Smooth muscle cell of the brain vasculature (primary cell): ENCODE data around the gene MGME1.
"Not testable (repeated sequence)": the region's sequence is repeated elsewhere in the genome, so short reads cannot be mapped to it uniquely, and the experiment has no call there.

Experiments used
- DNase-seq: peaks from one replicate; pipeline ENCODE4 v3.0.0-alpha.2; 2012; ENCODE audit warnings: low read depth, low spot score

Gene MGME1

DNA sequence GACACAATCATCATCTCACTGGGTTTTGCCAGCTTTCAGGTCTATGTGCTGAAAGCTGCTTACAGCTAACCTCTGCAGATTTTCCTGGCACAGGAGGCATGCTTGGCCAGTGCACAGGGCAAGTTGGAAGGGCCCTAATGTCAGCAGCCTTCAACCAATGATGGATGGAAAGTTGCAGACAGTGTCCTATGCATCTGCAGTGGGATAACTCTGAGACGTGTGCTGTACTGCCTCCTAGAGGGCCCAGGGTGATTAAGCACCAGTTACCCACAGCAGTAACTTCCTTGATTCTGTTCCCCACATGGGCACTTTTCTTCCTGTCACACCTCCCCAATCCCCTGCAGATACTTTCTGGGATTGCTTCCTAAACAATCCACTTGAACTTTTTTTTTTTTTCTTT is 50.2 kb downstream of the MGME1 start:
- no peak for DNase-seq

DNA sequence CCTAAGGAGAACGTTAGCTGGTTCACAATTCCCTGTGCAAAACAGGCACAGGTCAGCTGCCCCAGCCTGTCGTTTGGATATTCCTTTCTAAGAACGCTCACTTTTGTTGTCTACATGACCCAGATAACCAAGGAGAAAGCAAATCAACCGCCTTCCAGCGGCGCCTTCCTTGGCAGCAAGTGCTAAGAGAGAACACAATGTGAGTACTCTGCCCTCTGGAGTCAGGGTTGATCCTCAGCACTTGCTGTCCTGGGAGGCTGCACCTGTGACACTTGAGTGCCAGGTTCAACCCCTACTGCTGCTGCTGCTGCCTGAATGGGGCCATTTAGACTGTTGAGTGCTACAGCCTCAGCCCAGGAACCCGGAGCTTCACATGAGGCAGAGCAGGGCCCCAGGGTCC is 52.1 kb downstream of the MGME1 start:
- no peak for DNase-seq

DNA sequence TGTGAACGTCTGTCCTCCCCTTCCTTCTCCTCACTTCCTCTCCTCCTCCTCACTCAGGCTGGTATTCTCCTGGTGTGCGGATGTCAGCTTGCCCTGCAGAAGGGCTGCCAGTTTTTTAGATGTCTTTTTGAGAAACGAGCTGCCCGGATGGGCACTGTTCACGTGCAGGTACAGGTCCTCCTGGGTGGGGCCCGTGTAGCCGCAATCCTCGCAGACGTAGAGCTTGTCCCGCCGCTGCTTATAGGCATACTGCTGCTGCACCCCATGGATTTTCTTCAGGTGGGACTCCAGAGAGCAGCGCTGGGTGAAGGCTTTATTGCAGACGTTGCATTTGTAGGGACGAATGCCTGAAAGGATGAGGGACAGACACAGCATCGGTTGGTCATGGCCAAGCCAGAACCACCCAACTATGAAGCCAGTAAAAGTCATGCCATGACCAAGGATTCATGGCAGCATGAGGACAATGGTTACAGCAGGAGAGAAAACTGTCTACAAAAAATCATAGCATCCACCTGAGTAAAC is 55.8 kb downstream of the MGME1 start:
- DNase-seq: no peak

DNA sequence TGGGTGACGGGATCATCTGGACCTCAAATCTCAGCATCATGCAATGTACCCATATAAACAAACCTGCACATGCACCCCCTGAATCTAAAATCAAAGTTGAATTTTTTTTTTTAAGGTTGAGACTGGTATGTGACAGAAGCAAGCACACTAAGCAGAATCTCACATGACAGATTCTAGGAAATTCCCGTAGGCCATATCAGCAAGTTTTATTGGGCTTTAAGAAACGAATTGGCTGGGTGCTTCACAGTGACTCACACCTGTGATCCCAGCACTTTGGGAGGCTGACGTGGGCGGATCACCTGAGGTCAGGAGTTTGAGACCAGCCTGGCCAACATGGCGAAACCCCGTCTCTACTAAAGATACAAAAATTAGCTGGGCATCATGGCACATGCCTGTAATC is 58.2 kb downstream of the MGME1 start:
- not testable (repeated sequence) for DNase-seq

DNA sequence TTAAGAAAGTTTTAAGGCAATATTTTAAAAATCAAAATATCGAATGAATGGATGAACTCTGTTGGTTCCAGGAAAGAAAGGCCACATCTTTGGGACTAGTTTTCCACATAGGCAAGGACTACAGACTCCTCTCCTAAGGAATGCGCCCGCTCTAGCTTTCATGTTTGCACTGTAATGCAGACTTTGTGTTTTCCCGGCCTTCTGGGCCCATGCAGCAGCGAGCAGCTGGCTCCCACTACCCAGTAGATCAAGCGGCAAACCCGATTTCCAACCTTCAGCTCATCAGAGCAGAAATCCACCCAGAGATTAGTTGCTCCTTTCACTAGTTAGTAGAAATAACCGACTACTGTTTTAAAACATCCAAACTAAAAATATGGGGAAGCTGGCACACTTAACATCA is 61.2 kb downstream of the MGME1 start:
- no peak for DNase-seq

DNA sequence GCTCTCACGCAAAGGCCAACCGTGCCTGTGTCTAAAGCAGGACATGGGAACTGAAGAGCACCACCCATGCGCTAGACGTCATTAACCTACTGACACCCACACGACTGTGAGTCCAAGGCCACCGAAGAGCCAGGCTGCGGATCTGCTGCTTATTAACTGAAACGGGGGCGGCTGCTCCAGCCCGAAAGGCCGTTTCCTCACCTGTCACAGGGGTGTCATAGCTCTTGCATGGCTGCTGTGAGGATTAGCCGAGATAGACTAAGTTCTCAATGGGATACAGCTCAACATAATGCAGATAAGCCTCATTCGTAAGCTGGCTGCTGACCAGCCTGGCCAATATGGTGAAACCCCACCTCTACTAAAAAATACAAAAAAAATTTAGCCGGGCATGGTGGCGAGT is 62.2 kb downstream of the MGME1 start:
- no peak for DNase-seq

DNA sequence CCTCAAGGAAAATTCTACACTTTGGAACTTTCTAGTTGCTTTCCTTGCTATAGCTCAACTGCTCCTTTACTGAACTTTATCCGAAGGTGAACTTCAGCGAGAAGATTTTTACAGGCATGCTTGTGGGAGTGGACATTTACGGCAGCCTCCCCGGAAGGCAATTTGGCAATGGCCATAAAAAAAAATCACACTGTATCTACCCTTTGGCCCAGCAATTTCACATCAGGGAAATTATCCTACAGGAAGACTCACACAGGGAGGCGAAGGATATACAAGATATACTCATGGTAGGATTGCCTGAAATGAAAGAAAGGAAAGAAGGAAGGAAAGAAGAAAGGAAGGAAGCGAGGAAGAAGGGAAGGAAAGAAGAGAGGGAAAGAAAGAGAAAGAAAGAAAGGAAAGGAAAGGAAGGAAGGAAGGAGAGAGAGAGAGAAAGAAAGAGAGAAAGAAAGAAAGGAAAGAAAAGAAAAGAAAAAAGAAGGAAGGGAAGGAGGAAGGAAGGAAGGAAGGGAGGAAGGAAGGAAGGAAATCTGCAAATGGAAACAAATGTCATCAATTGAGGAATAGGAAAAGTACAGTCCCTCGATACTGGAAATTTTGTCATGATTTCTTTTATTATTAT is 63.2 kb downstream of the MGME1 start:
- no peak for DNase-seq

DNA sequence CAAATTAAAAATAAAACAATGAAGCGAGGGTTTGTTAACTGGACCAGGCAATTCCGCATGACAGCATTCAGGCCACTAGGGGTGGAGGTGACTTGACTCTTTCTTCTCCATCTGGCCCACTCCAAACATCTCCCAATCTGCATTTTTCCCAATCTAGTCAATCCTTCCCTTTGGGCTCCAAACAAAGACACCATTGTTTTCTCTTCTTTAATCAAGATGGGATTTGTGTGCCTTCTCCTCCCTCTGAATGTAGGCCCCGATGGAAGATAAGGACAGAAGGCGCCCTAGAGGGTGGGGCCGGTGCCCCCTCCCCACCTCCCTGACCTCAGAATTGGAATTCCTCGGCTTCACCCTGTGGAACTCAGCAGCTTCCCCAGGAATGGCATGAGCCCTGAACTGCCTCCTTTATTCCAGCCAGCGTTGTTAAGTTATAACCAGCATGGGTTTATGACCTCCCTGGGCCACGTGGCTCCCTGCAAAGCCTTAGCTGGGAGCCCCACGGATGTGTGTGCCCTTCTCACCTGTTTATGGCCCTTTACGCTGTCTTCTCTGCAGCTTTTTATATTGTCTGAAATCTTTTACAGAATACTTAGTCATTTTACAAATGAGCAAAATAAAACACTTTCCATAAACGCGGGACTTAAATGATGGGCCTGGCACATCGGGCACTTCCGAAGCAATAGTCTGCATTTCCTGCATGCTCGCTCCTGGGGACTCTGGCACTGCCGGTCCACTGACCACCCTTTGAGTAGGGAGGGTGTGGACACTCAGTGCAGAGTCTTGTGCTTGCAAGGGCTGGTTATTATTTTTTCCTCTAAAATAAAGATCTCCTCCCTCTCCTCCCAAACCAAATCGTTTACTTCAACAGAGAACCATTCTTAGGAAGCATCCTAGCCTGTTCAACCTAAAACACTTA is 64.4 kb downstream of the MGME1 start:
- no peak for DNase-seq

DNA sequence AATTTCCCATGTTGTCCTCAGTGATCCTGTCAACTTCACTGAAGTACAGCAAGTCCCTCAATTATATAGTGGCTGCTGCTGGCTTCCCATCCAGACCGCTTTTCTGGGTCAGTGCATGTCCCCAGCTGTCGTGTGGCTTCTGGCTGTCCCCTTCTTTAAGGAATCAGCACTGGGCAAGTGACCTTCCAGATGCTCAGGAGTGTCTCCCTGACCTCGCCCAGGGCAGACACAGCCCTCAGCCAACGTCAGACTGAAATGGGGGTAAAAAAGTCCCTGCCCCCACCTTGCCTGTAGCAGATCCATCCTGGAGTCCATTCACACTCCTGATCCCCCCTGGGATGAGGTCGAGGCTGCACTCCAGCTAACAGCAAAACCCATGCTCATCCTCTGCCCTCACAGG is 65.2 kb downstream of the MGME1 start:
- DNase-seq: no peak

DNA sequence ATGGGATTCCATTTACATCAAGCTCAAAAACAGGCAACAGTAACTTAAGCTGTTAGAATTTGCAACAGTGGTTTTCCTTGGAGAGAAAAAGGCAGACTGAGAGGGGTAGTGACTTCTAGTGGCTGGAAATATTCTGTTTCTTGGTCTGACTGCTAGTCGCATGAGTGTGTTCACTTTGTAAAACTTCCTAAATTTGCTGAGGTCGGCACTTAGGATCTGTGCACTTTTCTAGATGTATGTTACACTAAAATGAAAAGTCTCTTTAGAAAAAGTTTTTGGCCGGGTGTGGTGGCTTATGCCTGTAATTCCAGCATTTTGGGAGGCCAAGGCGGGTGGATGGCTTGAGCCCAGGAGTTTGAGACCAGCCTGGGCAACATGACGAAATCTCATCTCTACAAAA is 70.2 kb downstream of the MGME1 start:
- DNase-seq: no peak
